ENCODE results near the gene NFIA.

- TF ChIP-seq POLR2A (IDR thresholded peaks at IDR 0.05) (no peak), CTCF (IDR thresholded peaks at IDR 0.05) (no peak), EP300 (IDR thresholded peaks at IDR 0.05) (no peak), POLR2AphosphoS5 (IDR thresholded peaks at IDR 0.05) (no peak)
Measured at GRCh38 chr1:61352845-61353435, 270.6 kb downstream of the NFIA start.
